ENCODE data around the gene GAS2L3. TPM values are rescaled to one million over a fixed set of nuclear protein-coding genes. Genes with fewer than 3 reads are reported as not detected.

The GAS2L3 gene
- polyA plus RNA-seq, 1 donor (not counting 4 experiments of a cell fraction or from before 2014, with no cell fraction given): 3.6 TPM

GRCh38 chr12:100643246-100643645 is 69.8 kb downstream of the GAS2L3 start:
- TF ChIP-seq CTCF (optimal IDR thresholded peaks at IDR 0.05 in 1 of 3, IDR thresholded peaks at IDR 0.05 in 1 of 3, conservative IDR thresholded peaks at IDR 0.05 in 1 of 3; ENCODE audit: extremely low read depth in 1 of 3, insufficient read depth in 2 of 3, low read length in 3 of 3): no peak
- no peak for TF ChIP-seq EZH2 (IDR thresholded peaks at IDR 0.05; ENCODE audit: low read length)
- no peak overlapping the region for H3K9ac ChIP-seq (ENCODE audit: control insufficient read depth, extremely low read depth, insufficient read depth, low read length)
- H3K4me2 ChIP-seq (ENCODE audit: control insufficient read depth, extremely low read depth, insufficient read depth, low read depth, low read length): no peak overlapping the region
- H4K20me1 ChIP-seq (ENCODE audit: control insufficient read depth, extremely low read depth, insufficient read depth, low read length): no peaks in the 10 kb centered on the region
- no peaks in the 10 kb centered on the region for H3K4me1 ChIP-seq (ENCODE audit: control insufficient read depth, extremely low read depth, insufficient read depth, low read length)
- FAIRE-seq (no peak), DNase-seq (ENCODE audit: low read depth, low spot score) (no peak)
- H3K27ac ChIP-seq (ENCODE audit: control insufficient read depth, insufficient read depth, low read length): no peak overlapping the region
- dilution Hi-C loops (cut with MboI; ENCODE audit: extremely low pct_ligation_motif_present, low sequenced_read_pairs): no loop called here
- H2AFZ ChIP-seq (ENCODE audit: control insufficient read depth, low read length): no peak overlapping the region
- no peak overlapping the region for H3K4me3 ChIP-seq (ENCODE audit: control insufficient read depth in 2 of 3, extremely low read depth in 1 of 3, insufficient read depth in 2 of 3, low read depth in 1 of 3, low read length in 3 of 3)
- H3K27me3 ChIP-seq (ENCODE audit: control insufficient read depth, extremely low read depth, insufficient read depth, low read length): no peaks in the 10 kb centered on the region
- H3K9me3 ChIP-seq (ENCODE audit: control insufficient read depth, low read depth, low read length): no peaks in the 10 kb centered on the region
- no peaks in the 10 kb centered on the region for H3K9me1 ChIP-seq (ENCODE audit: control insufficient read depth, extremely low read depth, insufficient read depth, low read length)
- H3K79me2 ChIP-seq (ENCODE audit: control insufficient read depth, insufficient read depth, low read length): no peaks in the 10 kb centered on the region
- no peaks in the 10 kb centered on the region for H3K36me3 ChIP-seq (ENCODE audit: control insufficient read depth in 2 of 2, extremely low read depth in 1 of 2, insufficient read depth in 2 of 2, low read length in 2 of 2)

- H3K4me3 ChIP-seq (ENCODE audit: control insufficient read depth in 2 of 3, extremely low read depth in 1 of 3, insufficient read depth in 2 of 3, low read depth in 1 of 3, low read length in 3 of 3): no peak overlapping the region
- H3K4me2 ChIP-seq (ENCODE audit: control insufficient read depth, extremely low read depth, insufficient read depth, low read depth, low read length): no peak overlapping the region
- no peaks in the 10 kb centered on the region for H4K20me1 ChIP-seq (ENCODE audit: control insufficient read depth, extremely low read depth, insufficient read depth, low read length)
- TF ChIP-seq CTCF (optimal IDR thresholded peaks at IDR 0.05 in 1 of 3, IDR thresholded peaks at IDR 0.05 in 1 of 3, conservative IDR thresholded peaks at IDR 0.05 in 1 of 3; ENCODE audit: extremely low read depth in 1 of 3, insufficient read depth in 2 of 3, low read length in 3 of 3) (no peak), EZH2 (IDR thresholded peaks at IDR 0.05; ENCODE audit: low read length) (no peak)
- no peaks in the 10 kb centered on the region for H3K9me3 ChIP-seq (ENCODE audit: control insufficient read depth, low read depth, low read length)
- H2AFZ ChIP-seq (ENCODE audit: control insufficient read depth, low read length): no peak overlapping the region
- no peaks in the 10 kb centered on the region for H3K36me3 ChIP-seq (ENCODE audit: control insufficient read depth in 2 of 2, extremely low read depth in 1 of 2, insufficient read depth in 2 of 2, low read length in 2 of 2)
- H3K9me1 ChIP-seq (ENCODE audit: control insufficient read depth, extremely low read depth, insufficient read depth, low read length): no peaks in the 10 kb centered on the region
- DNase-seq (ENCODE audit: low read depth, low spot score) (no peak), FAIRE-seq (no peak)
- H3K4me1 ChIP-seq (ENCODE audit: control insufficient read depth, extremely low read depth, insufficient read depth, low read length): no peaks in the 10 kb centered on the region
- no peak overlapping the region for H3K27ac ChIP-seq (ENCODE audit: control insufficient read depth, insufficient read depth, low read length)
- no peak overlapping the region for H3K9ac ChIP-seq (ENCODE audit: control insufficient read depth, extremely low read depth, insufficient read depth, low read length)
- H3K79me2 ChIP-seq (ENCODE audit: control insufficient read depth, insufficient read depth, low read length): no peaks in the 10 kb centered on the region
- dilution Hi-C loops (cut with MboI; ENCODE audit: extremely low pct_ligation_motif_present, low sequenced_read_pairs): no loop called here
- no peaks in the 10 kb centered on the region for H3K27me3 ChIP-seq (ENCODE audit: control insufficient read depth, extremely low read depth, insufficient read depth, low read length)
These were observed 73.4 kb downstream of the GAS2L3 start for GRCh38 chr12:100646896-100647295.
